ENCODE results near the gene TBX19. TPM values are rescaled to one million over a fixed set of nuclear protein-coding genes. Genes with fewer than 3 reads are reported as not detected.
A peak's percentile ranks its signal among the peaks of the same experiment; 100 is the strongest.

The TBX19 gene
- total RNA-seq, 1 donor from 2014 or later = 3.1 TPM

DNA sequence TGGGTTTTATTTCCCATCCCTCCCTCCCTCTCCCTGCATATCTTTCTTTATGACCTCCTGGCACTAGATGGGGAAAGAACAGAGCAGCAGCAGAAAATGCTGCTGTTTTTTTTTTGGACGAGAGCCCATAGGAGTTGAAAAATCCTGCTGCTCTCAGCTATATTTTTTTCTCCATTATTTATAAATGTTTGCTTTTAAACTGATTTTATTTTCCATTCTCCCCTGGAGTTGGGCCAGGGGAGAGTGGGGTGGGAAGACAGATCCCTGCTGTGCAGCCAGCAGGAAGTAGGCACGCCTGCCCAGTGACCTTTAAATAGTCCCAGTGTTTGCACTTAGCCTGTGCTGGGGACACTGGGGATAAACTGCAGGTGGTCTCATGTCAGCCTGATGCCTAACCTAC, 37.5 kb upstream of the TBX19 start:
- TF ChIP-seq, protein P1, sequence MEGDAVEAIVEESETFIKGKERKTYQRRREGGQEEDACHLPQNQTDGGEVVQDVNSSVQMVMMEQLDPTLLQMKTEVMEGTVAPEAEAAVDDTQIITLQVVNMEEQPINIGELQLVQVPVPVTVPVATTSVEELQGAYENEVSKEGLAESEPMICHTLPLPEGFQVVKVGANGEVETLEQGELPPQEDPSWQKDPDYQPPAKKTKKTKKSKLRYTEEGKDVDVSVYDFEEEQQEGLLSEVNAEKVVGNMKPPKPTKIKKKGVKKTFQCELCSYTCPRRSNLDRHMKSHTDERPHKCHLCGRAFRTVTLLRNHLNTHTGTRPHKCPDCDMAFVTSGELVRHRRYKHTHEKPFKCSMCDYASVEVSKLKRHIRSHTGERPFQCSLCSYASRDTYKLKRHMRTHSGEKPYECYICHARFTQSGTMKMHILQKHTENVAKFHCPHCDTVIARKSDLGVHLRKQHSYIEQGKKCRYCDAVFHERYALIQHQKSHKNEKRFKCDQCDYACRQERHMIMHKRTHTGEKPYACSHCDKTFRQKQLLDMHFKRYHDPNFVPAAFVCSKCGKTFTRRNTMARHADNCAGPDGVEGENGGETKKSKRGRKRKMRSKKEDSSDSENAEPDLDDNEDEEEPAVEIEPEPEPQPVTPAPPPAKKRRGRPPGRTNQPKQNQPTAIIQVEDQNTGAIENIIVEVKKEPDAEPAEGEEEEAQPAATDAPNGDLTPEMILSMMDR (IDR thresholded peaks at IDR 0.05) = no peak
- no peaks in the 10 kb centered on the region for H3K9me3 ChIP-seq
- ATAC-seq (peak; percentile 55 to 77), DNase-seq (no peak)
- intact Hi-C loops (cut with DNase I) = no loop called here
- H3K36me3 ChIP-seq = peaks cover 95% of the 10 kb centered on the region
- H3K27me3 ChIP-seq (ENCODE audit: low read depth) = no peaks in the 10 kb centered on the region
- no peak overlapping the region for H3K4me3 ChIP-seq
- peaks cover 25% of the 10 kb centered on the region for H3K4me1 ChIP-seq
- peak overlapping the region; percentile 68 for H3K27ac ChIP-seq

DNA sequence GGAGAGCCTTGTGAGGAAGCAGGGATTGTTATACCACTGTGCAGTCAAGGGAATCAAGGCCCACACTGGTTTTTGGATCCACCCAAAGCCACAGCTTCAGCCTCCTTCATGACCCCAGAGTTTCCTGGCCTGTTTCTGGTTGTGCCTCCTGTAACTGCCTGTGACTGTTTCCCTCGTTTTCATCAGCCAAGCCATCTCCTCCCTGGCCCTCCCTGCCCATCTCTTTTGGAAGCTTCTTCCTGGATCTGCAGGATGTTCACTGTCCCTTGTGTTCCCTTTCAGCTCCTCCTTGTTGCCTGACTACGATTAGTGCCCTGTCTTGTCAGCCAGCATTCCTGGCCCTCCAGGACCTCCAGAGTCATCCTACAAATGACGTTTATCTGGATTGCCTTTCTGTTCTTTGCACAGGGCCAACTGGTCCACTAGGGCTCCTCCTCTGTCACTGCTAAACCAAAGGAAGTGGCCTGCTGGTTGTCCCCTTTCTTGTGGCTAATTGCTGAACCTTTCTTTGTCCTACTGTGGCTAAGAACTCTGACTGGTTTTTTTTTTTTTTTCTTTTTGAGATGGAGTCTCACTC, 37.0 kb upstream of the TBX19 start:
- intact Hi-C loops (cut with DNase I) = no loop called here
- Histone ChIP-seq H3K36me3 (peaks cover 94% of the 10 kb centered on the region), H3K4me3 (no peak overlapping the region), H3K9me3 (no peaks in the 10 kb centered on the region), H3K27ac (peak overlapping the region; percentile 68), H3K27me3 (ENCODE audit: low read depth) (no peaks in the 10 kb centered on the region), H3K4me1 (peaks cover 25% of the 10 kb centered on the region)
- TF ChIP-seq, protein P1 (IDR thresholded peaks at IDR 0.05) = no peak
- no peak for DNase-seq
- peak; percentile 23 to 58 for ATAC-seq

DNA sequence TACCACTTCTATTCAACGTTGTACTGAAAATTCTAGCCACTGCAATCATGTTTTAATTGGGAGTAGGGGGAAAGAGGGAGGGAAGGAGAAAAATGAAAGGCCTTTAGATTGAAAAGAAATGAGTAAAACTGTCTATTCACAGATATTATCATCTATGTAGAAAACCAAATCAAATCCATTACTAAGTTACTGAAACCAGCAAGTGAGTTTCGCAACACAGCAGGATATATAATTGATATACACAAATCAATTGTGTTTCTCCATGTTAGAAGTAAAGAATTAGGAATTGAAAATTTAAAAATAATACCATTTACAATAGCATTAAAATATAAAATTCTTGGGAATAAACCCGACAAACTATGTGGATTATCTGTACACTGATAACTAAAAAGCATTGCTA, 35.6 kb upstream of the TBX19 start:
- H3K4me3 ChIP-seq = no peak overlapping the region
- DNase-seq (no peak), ATAC-seq (no peak)
- peaks cover 25% of the 10 kb centered on the region for H3K4me1 ChIP-seq
- H3K9me3 ChIP-seq = no peaks in the 10 kb centered on the region
- intact Hi-C loops (cut with DNase I) = no loop called here
- H3K36me3 ChIP-seq = peaks cover 94% of the 10 kb centered on the region
- H3K27me3 ChIP-seq (ENCODE audit: low read depth) = no peaks in the 10 kb centered on the region
- H3K27ac ChIP-seq = peak overlapping the region; percentile 68
- TF ChIP-seq, protein P1 (IDR thresholded peaks at IDR 0.05) = no peak

DNA sequence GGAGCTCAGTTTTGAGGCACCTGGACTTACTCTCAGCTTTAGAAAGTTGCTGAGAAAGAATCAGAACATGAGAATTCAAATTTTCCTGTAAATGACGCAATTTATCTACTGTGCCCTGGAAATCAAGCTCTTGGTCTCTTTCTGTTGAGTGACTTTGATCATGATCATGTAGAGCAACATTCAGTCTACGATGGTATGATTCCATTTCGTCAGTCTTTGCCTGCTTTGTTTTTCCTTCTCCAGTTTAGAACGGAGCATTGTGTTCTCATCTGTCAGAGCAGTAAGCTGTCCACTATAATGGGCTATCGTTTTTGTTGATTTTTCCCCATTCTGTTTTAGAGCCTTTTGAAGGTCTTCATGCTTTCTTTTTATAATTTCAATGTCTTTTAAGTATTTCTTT, 34.2 kb upstream of the TBX19 start:
- Histone ChIP-seq H3K9me3 (no peaks in the 10 kb centered on the region), H3K27me3 (ENCODE audit: low read depth) (no peaks in the 10 kb centered on the region), H3K36me3 (peaks cover 93% of the 10 kb centered on the region), H3K4me3 (no peak overlapping the region), H3K27ac (no peak overlapping the region), H3K4me1 (peaks cover 25% of the 10 kb centered on the region)
- DNase-seq (no peak), ATAC-seq (no peak)
- intact Hi-C loops (cut with DNase I) = no loop called here
- TF ChIP-seq, protein P1 (IDR thresholded peaks at IDR 0.05) = no peak

DNA sequence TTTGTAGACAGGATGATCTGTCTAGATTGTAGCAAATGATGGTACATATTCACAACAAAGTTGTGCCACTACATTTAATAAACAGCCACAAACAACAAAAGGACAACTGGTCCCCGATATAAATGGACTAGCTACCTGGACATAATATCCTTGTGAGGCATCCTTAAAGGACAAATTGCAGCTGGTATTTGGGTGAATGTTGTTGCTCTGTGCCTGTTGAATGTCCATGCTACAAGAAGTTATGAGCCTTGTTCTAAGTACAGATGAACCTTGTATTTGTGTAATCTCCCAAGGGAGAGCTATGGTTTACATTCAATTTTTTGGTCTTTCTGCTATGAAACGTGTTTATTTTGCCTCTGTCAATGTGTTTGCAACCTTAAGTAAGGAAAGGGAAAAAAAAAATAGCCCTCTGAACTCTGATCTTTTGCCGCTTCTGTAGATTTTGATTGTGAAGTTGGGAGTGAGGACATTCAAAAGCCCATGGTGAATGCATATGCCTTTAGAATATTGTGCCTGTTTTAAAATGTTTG, 28.4 kb upstream of the TBX19 start:
- Histone ChIP-seq H3K4me3 (no peak overlapping the region), H3K4me1 (no peaks in the 10 kb centered on the region), H3K9me3 (peaks cover 19% of the 10 kb centered on the region), H3K27me3 (ENCODE audit: low read depth) (no peaks in the 10 kb centered on the region), H3K27ac (no peak overlapping the region), H3K36me3 (peaks cover 61% of the 10 kb centered on the region)
- TF ChIP-seq, protein P1 (IDR thresholded peaks at IDR 0.05) = no peak
- intact Hi-C loops (cut with DNase I) = no loop called here
- no peak for ATAC-seq
- no peak for DNase-seq

Measured in lower lobe of right lung (tissue), 2 donors.